ENCODE measurements around the gene CBFA2T2.
"Not testable (repeated sequence)": the region's sequence is repeated elsewhere in the genome, so short reads cannot be mapped to it uniquely, and the experiment has no call there.

CBFA2T2 gene

DNA sequence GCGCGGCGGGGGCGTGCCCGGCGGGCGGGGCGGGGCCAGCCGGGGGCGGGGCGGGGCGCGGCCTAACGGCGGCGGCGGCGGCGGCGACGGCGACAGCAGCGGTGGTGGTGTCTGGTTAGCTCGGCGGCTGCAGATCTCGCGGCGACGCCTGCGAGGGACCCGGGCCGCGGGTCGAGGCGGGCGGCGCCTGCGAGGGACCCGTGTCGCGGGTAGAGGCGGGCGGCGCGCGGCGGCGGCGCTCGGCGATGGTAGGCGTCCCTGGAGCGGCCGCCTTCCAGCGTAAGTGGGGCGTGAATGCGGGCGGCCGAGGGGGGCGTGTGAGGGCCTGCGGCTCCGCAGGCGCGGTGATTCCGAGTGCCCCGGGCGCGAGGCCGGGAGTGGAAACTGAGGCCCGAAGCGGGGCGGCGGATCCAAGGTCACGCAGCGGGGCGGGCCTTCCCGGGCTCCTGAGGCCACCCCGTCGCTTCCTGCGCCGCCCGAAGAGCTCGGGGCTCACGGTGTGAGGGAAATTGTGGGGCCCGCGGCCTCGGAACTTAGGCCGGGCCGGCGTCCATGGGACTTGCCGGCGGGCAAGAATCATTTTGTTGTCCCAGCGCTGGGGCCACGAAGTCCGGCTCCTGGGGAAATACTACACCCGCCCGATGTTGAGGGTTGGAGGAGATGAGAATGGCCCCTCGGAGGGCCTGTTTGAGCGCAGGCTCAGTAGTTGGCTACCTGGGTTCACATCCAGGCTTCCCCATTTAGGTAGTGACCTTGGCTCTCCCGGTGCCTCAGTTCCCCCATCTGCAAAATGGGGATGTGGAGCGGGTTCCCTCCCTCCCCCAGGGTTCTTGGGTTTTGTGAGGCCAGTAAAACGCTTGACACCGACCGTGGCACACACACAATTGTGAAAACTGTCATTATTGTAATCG, at the start of gene CBFA2T2:
Gene CBFA2T2 (plus strand): TSS at position 74 of the 911 bp plus-strand sequence. CDS start 172 bp downstream, at position 246.
- no peak for DNase-seq

DNA sequence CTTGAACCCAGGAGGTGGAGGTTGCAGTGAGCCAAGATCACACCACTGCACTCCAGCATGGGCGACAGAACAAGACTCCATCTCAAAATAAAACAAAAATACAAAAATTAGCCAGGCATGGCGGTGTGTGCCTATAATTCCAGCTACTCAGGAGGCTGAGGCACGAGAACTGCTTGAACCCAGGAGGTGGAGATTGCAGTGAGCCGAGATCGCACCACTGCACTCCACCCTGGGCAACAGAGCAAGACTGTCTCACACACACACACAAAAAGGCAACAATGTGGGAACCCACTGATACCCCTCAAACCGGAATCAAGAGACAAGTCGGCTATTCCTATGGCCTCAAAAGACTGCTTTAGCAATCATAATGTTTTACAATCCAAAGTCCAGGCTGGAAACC, 49.3 kb upstream of the CBFA2T2 start:
- not testable (repeated sequence) for DNase-seq

DNA sequence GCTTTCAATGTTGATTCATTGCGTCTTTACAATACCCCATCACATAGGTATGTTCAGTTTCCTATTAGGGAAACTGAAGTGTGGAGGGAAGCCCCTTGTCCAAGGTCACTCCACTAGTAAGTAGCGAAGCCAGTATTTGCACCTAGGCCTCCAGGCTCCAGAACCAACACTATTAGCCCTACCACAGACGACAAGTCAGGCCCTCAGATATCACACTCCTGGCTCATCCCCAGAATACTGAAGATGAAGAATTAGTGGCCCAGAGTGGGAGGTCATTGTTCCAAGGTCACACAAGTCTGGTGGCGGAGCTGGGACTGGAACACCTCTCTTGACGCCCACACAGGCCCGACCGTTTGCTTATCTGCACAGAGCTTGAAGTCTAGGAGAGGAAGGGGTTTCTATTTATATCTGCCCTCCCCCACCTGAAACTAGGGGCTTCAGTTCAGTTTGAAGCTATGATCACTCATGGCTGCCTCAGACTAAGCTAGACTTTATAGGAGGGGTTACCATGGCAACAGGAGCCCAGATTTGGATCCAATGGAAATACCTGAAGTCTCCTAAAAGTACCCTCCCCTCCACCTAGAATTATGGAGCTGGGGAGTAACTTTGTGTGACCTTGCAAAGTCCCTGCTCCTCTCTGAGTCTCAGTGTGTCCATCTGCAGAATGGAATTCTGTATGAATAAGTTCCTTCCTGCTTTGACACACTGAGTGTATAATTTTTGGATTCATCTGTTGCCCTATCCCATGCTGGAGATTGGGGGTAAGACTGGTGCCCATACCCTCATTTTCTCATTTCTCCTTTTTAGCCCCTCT, 48.5 kb upstream of the CBFA2T2 start:
- no peak for DNase-seq

DNA sequence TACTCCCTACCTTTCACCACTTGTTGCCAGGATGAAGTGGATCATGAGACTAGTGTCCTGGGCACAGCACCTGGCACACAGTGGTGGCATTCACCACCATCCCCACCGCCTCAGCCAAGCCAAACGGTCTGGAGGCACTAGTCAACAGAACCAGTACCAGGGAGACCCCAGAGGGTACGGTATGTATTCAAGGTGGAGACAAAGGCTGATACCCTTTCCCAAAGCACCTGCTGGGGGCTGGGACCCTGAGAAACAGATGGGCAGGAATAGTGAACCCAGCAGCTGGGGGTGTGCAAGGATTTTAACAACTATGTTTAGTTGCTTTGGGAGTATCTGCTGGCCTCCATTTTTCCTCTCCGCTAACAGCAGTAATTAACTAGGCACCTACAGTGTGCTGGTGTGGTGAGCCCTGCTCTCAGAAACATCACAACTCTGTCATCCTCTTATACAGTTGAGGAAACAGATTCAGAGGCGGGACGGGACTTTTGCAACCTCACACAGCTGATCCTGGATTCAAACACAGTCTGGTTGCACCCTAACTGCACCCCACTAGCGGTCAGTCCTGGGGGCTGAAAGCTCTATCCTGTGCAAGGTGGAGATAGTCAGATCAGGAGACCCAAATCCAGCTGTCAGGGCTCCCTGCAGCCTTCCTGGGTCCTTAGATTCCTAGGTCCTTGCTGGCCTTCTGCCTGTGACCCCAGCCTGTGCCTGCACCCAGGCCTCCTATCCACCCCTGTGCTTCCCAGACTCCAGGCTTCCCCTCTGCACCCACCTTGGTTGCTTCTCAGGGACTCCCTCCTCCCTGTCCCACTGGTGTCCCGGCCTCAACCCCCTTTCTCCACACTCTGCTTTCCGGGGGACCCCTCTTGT, 47.5 kb upstream of the CBFA2T2 start:
- DNase-seq = no peak

DNA sequence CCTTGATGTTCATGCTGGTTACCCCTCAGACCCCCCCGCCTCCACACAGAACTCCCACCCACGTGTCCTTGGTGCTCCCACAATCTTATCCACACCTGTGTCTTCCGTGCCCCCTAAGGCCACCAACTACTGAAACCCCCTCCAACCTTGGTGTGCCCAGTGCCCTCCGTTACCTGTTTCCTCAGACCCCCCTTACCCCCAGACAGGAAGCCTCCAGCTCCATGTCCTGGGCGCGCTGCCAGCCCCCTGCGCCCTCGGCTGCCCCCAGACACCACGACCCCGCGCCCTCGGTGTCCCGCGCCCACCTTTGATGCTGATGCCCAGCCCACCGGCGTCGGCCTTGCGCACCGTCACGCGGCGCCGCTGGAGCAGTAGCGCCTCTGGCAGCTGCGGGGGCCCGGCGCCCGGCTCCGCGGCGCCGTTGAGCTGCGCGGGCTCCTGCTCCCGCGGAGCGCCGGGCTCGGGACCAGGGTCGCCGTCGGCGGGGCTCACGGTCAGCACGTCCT, 46.8 kb upstream of the CBFA2T2 start:
- no peak for DNase-seq

DNA sequence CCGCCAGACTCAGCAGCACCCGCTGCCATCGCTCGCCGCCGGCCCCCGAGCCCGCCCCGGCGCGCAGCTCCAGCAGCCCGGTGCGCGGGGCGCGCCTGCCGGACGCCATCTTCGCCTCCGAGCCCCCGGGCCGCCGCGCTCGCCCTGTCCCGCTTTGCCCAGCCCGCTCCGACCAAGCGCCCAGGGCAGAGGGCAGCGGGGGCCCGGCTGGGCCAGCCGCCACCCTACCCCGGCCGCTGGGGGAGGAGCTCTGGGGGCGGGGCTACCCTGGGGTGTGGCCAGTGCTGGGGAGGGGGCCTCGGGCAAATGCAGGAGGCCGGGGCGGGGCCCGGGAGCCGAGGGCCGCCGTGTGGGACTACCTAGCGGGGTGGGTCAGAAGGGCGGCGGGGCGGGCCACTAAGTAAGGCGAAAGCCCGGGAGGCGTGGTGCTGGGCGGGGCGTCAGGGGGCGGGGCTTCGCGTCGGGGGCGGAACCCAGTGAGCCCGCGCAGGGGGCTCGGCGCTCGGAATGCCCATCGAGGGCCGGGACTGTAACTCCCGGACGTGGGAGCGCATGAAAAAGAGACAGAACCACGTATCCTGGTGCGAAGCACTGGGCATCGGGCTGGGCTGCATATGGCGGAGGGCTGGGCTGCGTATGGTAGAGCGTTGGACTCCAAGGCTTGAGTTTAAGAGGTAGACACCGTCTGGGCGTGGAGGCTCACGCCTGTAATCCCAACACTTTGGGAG, 46.2 kb upstream of the CBFA2T2 start, which contains the start of gene SNTA1:
Gene SNTA1 (minus strand): TSS at position 252 of the 728 bp plus-strand sequence. CDS start 143 bp downstream, at position 109.
- DNase-seq = peak; percentile 93

DNA sequence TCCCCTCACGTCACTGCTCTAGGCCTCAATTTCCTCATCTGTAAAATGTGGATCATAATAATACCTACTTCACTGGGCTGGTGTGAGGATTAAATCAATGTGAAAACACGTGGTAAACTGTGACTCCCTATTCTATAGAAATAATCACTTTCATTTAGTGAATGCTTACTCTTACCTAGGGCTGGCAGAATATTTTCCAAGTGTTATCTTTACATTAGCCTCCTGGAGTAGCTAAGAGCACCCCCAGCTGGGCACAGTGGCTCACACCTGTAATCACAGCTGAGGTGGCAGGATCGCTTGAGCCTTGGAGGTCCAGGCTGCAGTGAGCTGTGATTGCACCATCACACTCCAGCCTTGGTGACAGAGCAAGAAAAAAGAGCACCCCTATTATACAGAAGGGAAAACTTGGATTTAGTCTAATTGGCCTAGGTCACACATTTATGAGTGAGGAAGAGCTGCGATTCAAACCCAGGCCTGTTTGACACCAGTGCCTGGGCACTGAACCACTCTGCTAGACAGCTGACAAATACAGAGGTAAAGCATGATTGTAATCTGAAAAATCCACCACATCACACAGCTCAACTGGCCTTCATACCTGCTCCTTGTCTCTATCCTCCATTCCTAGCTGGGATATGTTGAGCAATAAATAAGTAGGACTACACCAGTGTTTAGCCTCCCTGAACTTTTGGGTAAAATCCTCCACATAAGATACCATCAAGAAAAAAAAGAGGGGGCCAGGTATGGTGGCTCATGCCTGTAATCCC, 44.9 kb upstream of the CBFA2T2 start:
- DNase-seq = peak; percentile 33

DNA sequence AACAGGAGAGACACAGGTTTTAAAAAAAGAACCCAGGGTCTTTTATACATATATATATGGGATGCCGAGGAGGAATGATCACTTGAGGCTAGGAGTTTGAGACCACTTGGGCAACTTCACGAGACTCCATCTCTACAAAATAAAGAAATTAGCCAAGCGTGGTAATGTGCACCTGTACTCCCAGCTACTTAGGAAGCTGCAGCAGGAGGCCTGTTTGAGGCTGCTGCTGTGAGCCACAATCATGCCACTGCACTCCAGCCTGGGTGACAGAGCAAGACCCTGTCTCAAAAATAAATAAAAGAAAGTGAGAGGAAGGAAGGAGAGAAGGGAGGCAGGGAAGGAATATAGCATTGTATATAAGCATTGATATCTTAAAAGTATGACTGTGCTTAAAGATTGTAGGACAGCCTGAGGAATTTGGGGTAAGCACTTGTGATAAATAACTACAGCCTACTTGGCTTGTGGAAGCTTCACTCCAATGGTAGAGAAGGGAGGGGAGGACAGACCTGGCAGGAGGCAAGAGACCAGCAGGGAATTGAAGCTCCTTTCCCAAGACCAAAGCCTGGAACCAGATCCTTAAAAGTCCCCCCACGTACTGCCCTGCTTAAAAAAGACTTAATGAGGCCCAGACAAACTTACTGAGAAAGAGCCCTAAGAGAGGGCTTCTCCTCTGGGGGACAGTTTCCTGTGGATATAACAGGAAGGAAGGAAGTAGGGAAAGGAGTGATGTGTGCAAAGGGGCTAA, 43.8 kb upstream of the CBFA2T2 start:
- no peak for DNase-seq

DNA sequence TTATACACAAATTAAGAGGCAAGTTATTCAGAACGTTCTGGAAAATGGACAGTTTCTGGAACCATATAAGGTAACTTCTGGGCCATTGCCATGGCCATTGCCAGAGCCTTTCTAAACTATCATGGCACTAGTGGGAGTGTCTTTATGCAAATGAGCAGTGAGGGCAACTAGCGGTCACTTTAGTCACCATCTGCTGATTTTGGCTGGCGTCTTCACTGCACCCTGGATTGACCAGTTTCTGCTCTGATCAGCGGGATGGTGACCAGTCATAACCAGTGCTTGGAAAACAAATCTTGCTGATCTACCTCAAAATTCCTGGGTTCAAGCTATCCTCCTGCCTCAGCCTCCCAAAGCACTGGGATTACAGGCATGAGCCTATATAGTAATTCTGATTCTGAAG, 39.0 kb upstream of the CBFA2T2 start:
- DNase-seq = no peak

DNA sequence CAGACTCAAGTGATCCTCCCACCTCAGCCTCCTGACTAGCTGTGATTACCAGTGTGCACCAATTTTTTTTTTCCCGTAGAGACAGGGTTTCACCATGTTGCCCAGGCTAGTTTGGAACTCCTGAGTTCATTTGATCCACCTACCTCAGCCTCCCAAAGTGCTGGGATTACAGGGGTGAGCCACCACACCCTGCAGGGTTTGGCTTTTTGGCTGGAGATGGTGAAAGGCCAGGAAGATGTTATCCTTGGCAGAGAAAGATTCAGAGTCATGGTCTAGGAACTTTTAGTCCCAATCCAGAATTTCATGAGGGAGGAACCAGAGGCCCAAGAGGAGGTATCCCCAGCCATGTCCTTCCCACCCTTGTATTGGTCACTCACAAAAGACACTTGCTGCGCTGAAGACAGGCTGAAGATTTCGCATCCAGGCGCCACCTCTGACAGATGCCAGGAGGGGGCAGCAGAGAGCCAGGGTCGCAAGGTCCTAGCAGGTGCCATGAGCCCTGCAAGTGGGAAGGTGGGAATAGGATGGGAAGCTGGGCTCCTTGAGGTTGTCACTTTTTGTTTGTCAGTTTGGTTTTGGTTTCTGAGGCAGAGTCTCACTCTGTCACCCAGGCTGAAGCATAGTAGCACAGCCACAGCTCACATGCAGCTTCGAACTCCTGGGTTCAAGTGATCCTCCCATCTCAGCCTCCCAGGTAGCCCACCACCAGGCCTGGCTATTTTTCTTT, 32.8 kb upstream of the CBFA2T2 start:
- peak; percentile 82 for DNase-seq

DNA sequence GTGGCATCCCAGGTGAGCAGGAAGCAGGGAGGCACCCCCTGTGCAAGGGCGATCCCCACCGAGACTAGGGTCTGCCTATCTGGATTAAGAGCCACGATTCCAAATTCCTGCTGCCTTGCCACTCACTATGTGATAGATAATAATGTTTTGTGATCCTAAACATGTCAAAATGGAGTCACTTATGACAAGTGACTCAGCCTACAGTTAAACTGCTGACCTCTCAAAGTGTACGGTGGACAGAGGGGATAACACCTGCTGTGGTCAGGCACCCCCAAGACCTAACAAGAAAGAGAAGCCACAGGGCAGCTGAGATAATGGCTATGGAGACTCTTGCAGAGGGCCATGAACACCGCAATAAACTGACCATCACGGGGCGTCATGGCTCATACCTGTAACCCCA, 30.3 kb upstream of the CBFA2T2 start:
- DNase-seq = no peak

DNA sequence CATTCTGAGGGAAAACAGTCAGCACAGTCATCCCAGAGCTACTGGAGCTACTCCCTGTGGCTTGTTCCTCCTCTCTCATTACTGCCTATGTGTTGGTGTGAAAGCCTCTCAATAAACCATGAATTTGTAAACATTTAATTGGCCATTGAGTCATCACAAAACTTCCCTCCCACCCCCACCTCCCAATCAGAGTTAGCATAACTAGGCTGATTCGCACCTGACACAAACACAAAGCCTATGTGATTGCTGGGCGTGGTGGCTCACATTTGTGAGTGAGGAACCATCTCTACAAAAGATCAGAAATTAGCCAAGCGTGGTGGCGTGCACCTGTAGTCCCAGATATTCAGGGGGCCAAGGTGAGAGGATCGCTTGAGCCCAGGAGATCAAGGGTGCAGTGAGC, 29.2 kb upstream of the CBFA2T2 start:
- DNase-seq = no peak

DNA sequence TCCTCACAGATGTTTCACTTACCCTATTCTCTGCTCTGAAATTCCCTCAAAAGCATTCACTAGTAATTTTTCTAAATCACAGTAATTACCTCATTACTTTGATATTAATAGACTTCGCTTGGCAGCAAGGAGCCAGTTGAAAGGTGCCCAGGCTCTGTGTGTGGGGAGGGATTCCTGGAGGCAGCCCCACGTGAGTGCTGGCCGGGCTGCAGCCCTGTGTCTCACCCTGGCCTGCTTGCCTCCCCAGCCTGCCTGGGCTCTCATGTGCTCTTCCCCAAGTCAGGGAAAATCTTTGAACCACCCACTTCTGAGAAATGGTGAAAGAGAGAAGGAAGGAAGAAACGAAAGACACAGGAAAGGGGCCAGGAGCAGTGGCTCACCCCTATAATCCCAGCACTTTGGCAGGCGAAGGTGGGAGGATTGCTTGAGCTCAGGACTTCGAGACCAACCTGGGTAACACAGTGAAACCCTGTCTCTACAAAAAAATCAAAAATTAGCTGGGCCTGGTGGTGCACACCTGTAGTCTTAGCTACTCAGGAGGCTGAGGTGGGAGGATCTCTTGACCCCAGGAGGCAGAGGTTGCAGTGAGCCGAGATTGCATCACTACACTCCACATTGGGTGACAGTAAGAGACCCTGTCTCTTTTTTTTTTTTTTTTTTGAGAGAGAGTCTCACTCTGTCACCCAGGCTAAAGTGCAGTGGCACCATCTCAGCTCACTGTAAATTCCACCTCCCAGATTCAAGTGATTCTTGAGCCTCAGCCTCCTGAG, 26.4 kb upstream of the CBFA2T2 start:
- no peak for DNase-seq

DNA sequence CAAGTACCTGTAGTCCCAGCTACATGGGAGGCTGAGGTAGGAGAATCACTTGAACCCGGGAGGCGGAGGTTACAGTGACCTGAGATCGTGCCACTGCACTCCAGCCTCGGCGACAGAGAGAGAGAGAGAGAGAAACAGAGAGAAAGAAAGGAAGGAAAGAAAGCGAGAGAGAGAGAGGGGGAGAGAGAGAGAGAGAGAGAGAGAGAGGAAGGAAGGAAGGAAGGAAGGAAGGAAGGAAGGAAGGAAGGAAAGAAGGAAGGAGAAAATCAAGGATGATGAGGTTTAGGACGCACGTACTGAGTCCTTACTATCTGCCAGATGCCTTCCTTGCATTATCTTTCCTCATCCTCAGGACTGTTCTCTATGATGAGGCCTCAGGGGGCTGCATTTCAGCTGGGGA, 25.1 kb upstream of the CBFA2T2 start:
- DNase-seq = not testable (repeated sequence)

DNA sequence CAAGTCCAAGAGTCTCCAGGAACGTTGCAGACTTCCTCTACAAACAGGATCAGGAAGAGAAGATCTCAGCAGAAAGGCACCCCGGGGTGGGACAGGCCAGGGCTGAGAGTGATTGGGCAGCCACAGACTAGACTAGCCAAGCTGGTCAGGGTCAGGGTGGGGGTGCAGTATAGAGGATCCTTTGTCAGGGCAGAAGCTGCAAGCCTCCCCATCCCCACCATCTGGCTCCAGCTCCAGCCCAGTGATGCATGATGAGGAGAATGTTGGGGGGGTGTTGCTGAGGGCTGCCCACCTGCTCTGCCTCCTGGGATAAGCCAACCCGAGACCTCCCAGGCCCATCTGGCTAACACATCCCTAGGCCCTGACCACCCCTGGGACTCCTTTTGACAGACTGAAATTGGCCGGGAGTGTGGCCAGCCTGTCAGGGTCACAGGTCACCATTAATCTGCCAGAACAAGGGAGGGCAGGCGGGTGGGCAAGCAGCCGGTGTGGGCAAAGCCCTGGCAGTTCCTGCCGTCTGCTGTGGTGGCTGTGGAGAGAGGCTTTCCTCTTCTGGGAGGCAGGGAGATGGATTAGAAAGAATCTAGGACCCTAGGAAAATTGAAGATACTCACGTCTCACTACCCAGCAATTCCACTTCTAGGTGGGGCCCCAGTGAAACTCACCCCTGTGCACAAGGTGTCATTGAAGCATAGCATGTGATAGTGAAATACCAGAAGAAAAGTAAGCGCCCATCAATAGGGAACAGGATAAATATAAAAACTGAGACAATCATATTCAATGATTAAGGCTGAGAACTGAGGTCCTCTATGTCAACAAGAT, 24.2 kb upstream of the CBFA2T2 start:
- no peak for DNase-seq

DNA sequence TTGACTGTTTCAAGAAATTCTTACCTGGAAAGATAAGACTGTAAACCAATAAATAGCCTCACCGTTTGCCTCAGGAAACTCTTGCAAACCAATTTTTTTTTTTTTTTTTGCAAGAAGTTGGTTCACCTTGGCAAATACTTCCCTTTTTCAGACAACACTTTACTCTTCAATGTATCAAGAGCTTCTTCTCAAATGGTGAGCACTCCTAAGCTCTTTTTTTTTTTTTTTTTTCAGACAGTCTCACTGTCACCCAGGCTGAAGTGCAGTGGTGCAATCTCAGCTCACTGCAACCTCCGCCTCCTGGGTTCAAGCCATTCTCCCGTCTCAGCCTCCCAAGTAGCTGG, 23.6 kb upstream of the CBFA2T2 start:
- DNase-seq = no peak

DNA sequence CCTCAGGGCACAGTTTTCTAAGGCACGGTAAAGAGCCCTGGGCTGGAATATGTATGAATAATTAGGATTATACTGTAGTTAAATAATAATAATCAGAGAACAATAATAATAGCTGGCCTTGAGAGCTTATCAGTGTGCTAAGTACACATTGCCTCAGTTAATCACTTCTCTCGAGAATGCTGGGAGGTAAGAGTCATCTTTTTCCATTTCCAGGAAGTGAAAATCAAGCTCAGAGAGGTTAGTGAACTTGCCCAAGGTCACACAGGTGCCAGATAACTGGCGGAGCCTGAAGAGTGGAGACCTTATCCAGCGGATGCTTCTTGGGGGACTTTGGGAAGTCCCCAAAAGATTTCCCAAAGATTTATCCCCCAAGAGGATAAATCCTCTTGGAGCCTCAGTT, 19.4 kb upstream of the CBFA2T2 start:
- DNase-seq = no peak

DNA sequence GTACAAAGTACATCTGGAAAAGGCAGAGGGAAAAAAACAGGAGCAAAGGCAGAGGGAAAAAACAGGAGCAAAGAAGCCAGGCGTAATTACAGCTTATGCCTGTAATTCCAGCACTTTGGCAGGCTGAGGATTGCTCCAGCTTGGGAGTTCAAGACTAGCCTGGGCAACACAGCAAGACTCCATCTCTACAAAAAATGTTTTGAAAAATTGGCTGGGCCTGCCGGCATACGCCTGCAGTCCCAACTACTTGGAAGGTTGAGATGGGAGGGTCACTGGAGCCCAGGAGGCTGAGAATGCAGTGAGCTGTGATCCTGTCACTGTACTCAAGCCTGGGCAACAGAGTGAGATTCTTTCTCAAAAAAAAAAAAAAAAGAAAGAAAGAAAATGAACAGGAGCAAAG, 19.0 kb upstream of the CBFA2T2 start:
- no peak for DNase-seq

Data from CD4-positive, alpha-beta T cell treated with Interleukin-10 for 1 hour (primary cell).